ENCODE results near the gene ABHD15.

The ABHD15 gene

GRCh38 chr17:29582772-29583171 lies 15.9 kb upstream of the ABHD15 start:
- H3K27ac ChIP-seq = no peak overlapping the region
- TF ChIP-seq CTCF (conservative IDR thresholded peaks at IDR 0.05) = no peak

GRCh38 chr17:29582254-29582765 lies 15.5 kb upstream of the ABHD15 start:
- no peak overlapping the region; the same call in 1 of the 2 replicates for H3K27ac ChIP-seq
- TF ChIP-seq CTCF (conservative IDR thresholded peaks at IDR 0.05) = no peak

GRCh38 chr17:29581583-29582253 lies 14.9 kb upstream of the ABHD15 start:
- no peak for TF ChIP-seq CTCF (conservative IDR thresholded peaks at IDR 0.05)
- H3K27ac ChIP-seq = peak overlapping the region; percentile 59

- peak overlapping the region; percentile 59 for H3K27ac ChIP-seq
Measured at GRCh38 chr17:29579866-29580771, 13.3 kb upstream of the ABHD15 start.

GRCh38 chr17:29578626-29579485 lies 12.0 kb upstream of the ABHD15 start:
- peak overlapping the region; percentile 59; the same call in 1 of the 2 replicates for H3K27ac ChIP-seq
- no peak for TF ChIP-seq CTCF (conservative IDR thresholded peaks at IDR 0.05)

More at GRCh38 chr17:29579866-29580771, 13.3 kb upstream of the ABHD15 start:
- peak; percentile 99 for TF ChIP-seq CTCF (conservative IDR thresholded peaks at IDR 0.05)

GRCh38 chr17:29577385-29578211 lies 10.8 kb upstream of the ABHD15 start:
- 0 out of 2 replicates have a peak overlapping the region, but pooled peaks have one; percentile 59 for H3K27ac ChIP-seq
- no peak for TF ChIP-seq CTCF (conservative IDR thresholded peaks at IDR 0.05)

Data from VCaP (cell line).